OCI-LY7 (cell line): ENCODE measurements around the gene ZFAND2B. TPM values are rescaled to one million over a fixed set of nuclear protein-coding genes. Genes with fewer than 3 reads are reported as not detected.
"Not testable (repeated sequence)": the region's sequence is repeated elsewhere in the genome, so short reads cannot be mapped to it uniquely, and the experiment has no call there.

Experiments
- BruUV-seq: library from RNA; stranded (reverse); fragments of 400-500 nt; replicated peaks from 2 replicates; lab custom pipeline; 2021; lab: Mats Ljungman, UMichigan
- CTCF ChIA-PET: fragments of 300-600 bp; sonication (Branson Sonifier 250); formaldehyde crosslinking; loops from one replicate; lab custom pipeline; 2022; ENCODE audit warnings: antibody characterized with exemption; ENCODE audit not compliant: unreplicated experiment; lab: Charles Lee
- POLR2A ChIA-PET: fragments of 300-600 bp; sonication (Branson Sonifier 250); formaldehyde crosslinking; loops from one replicate; lab custom pipeline; 2022; ENCODE audit warnings: antibody characterized with exemption; lab: Charles Lee
- DNase-seq: peaks from one replicate; pipeline ENCODE4 v3.0.0-alpha.2; 2015; ENCODE audit warnings: low spot score
- H2AFZ ChIP-seq: fragments of 200-600 bp; sonication (generic), shearing (Covaris generic); 2 replicates; pipeline ENCODE4 v1.6.1; 2014; ENCODE audit warnings: mild to moderate bottlenecking, antibody characterized with exemption, low read length, moderate library complexity
- H3K27ac ChIP-seq: fragments of 200-600 bp; sonication (generic); 2 replicates; pipeline ENCODE4 v1.5.1; 2014; ENCODE audit warnings: mixed run types, low read depth, mild to moderate bottlenecking, moderate library complexity, low read length, inconsistent platforms; ENCODE audit not compliant: poor library complexity, severe bottlenecking
- H3K36me3 ChIP-seq: fragments of 200-600 bp; sonication (generic); 2 replicates; pipeline ENCODE4 v1.6.1; 2014; ENCODE audit warnings: mild to moderate bottlenecking, antibody characterized with exemption, low read length, moderate library complexity, mixed read lengths; ENCODE audit not compliant: insufficient read depth
- H3K4me1 ChIP-seq: fragments of 200-600 bp; sonication (generic); 2 replicates; pipeline ENCODE4 v1.5.1; 2014; ENCODE audit warnings: mild to moderate bottlenecking, low read length; ENCODE audit not compliant: insufficient read depth, poor library complexity, severe bottlenecking
- H3K4me2 ChIP-seq: fragments of 200-600 bp; sonication (generic); 2 replicates; pipeline ENCODE4 v1.6.1; 2014; ENCODE audit warnings: mild to moderate bottlenecking, low read length
- H3K4me3 ChIP-seq: fragments of 200-600 bp; sonication (generic); 2 replicates; pipeline ENCODE4 v1.5.1; 2014; ENCODE audit warnings: mild to moderate bottlenecking, low read depth, low read length; ENCODE audit not compliant: poor library complexity, severe bottlenecking
- H3K79me2 ChIP-seq: fragments of 200-600 bp; sonication (generic); 2 replicates; pipeline ENCODE4 v1.6.1; 2016; ENCODE audit warnings: low read depth, mild to moderate bottlenecking, low read length, moderate library complexity, mixed read lengths; ENCODE audit not compliant: insufficient read depth
- H3K9me2 ChIP-seq: fragments of 200-600 bp; sonication (generic); 2 replicates; pipeline ENCODE4 v1.6.1; 2016; ENCODE audit warnings: mild to moderate bottlenecking, low read length, mixed read lengths; ENCODE audit not compliant: insufficient read depth
- H3K9me3 ChIP-seq: fragments of 200-600 bp; sonication (generic); 2 replicates; pipeline ENCODE4 v1.6.1; 2014; ENCODE audit warnings: mild to moderate bottlenecking, mixed run types, low read length, mixed read lengths
- H4K20me1 ChIP-seq: fragments of 200-600 bp; sonication (generic); 2 replicates; pipeline ENCODE4 v1.6.1; 2014; ENCODE audit warnings: mild to moderate bottlenecking, antibody characterized with exemption, low read length, moderate library complexity, mixed read lengths; ENCODE audit not compliant: insufficient read depth
- CTCF ChIP-seq: fragments of 200-600 bp; sonication (generic); conservative IDR thresholded peaks from 2 replicates; pipeline ENCODE4 v1.5.1; 2014; ENCODE audit warnings: mild to moderate bottlenecking, antibody characterized with exemption, low read length, moderate library complexity, mixed read lengths
- EZH2phosphoT487 ChIP-seq: fragments of 200-600 bp; sonication (generic); IDR thresholded peaks from 2 replicates; pipeline ENCODE4 v1.6.1; 2018; ENCODE audit warnings: low read depth, borderline replicate concordance, mild to moderate bottlenecking, mixed run types, antibody characterized with exemption, low read length, moderate library complexity, mixed read lengths
- intact Hi-C: fragments of 100-400 bp; cut with micrococcal nuclease; formaldehyde crosslinking; loops from one replicate; pipeline ENCODE4 v1.10.0; 2022; ENCODE audit not compliant: unreplicated experiment
- total RNA-seq, 2 experiments: library from RNA; depleted of rRNA in 1 of 2; stranded (reverse); fragments of >200 nt in 1 of 2; shearing (Covaris generic) in 1 of 2; gene quantifications; 2 replicates each; pipeline ENCODE4 v1.2.3, GENCODE V29; 2014 to 2022

Gene ZFAND2B
- total RNA-seq, 2 experiments from 2014 or later = 35.9 to 51.6 TPM

- Histone ChIP-seq H4K20me1 (no peaks in the 10 kb centered on the region), H3K27ac (no peak overlapping the region), H3K4me2 (no peak overlapping the region), H3K36me3 (no peaks in the 10 kb centered on the region), H3K9me3 (no peaks in the 10 kb centered on the region), H3K4me1 (no peaks in the 10 kb centered on the region), H2AFZ (no peak overlapping the region), H3K79me2 (no peaks in the 10 kb centered on the region), H3K4me3 (no peak overlapping the region), H3K9me2 (no peaks in the 10 kb centered on the region)
- no peak for DNase-seq
- no TSS peak for BruUV-seq
- ChIA-PET CTCF (interaction anchor here (0.7 kb wide), 1 partner anchor 27 kb away, joined by 3 read pairs; no protein-coding TSS in a partner anchor), POLR2A (no interaction called here)
- intact Hi-C loops = no loop called here
- TF ChIP-seq EZH2phosphoT487 (no peak), CTCF (no peak)
Measured at GRCh38 chr2:219198974-219199373, 7.6 kb upstream of the ZFAND2B start.

GRCh38 chr2:219199470-219200211 is 6.9 kb upstream of the ZFAND2B start:
- Histone ChIP-seq H3K9me2 (no peaks in the 10 kb centered on the region), H3K79me2 (no peaks in the 10 kb centered on the region), H3K9me3 (peaks cover 3% of the 10 kb centered on the region; the same call in 1 of the 2 replicates), H4K20me1 (no peaks in the 10 kb centered on the region), H3K4me1 (no peaks in the 10 kb centered on the region), H3K27ac (no peak overlapping the region), H3K4me2 (no peak overlapping the region), H2AFZ (no peak overlapping the region), H3K36me3 (no peaks in the 10 kb centered on the region), H3K4me3 (no peak overlapping the region)
- DNase-seq = no peak
- intact Hi-C loops = no loop called here
- ChIA-PET CTCF (interaction anchor here (0.7 kb wide), 1 partner anchor 28 kb away, joined by 3 read pairs; no protein-coding TSS in a partner anchor), POLR2A (interaction anchor here (0.9 kb wide), 1 partner anchor 8 kb away, joined by 4 read pairs; no protein-coding TSS in a partner anchor)
- no peak for TF ChIP-seq EZH2phosphoT487
- no peak for TF ChIP-seq CTCF
- no TSS peak for BruUV-seq

GRCh38 chr2:219200502-219201326 is 5.9 kb upstream of the ZFAND2B start:
- H3K27ac ChIP-seq, H3K4me3 ChIP-seq, H3K36me3 ChIP-seq, H3K4me1 ChIP-seq, H3K9me2 ChIP-seq, H3K4me2 ChIP-seq, H3K9me3 ChIP-seq, DNase-seq, H2AFZ ChIP-seq, H3K79me2 ChIP-seq, intact Hi-C loops, H4K20me1 ChIP-seq, BruUV-seq: not testable (repeated sequence)
- POLR2A ChIA-PET = interaction anchor here (0.9 to 1.6 kb wide), 3 partner anchors 9 to 24 kb away, joined by 4 to 5 read pairs (median 4); partner anchors contain the start of gene CNPPD1
- CTCF ChIA-PET = interaction anchor here (0.6 kb wide), 1 partner anchor 19 kb away, joined by 3 read pairs; no protein-coding TSS in a partner anchor

- H3K4me1 ChIP-seq, CTCF ChIA-PET, intact Hi-C loops, H3K79me2 ChIP-seq, H3K27ac ChIP-seq, H4K20me1 ChIP-seq, H2AFZ ChIP-seq, DNase-seq, H3K4me3 ChIP-seq, BruUV-seq, H3K36me3 ChIP-seq, H3K9me2 ChIP-seq, H3K4me2 ChIP-seq, H3K9me3 ChIP-seq: not testable (repeated sequence)
- POLR2A ChIA-PET = interaction anchor here (1.6 kb wide), 1 partner anchor 16 kb away, joined by 4 read pairs; no protein-coding TSS in a partner anchor
Measured at GRCh38 chr2:219201331-219201730, 5.3 kb upstream of the ZFAND2B start.
